Lower lobe of right lung (tissue), 2 donors: ENCODE data around the gene DHX40. TPM values are rescaled to one million over a fixed set of nuclear protein-coding genes. Genes with fewer than 3 reads are reported as not detected.
"Not testable (repeated sequence)": the region's sequence is repeated elsewhere in the genome, so short reads cannot be mapped to it uniquely, and the experiment has no call there.

Source experiments
- ATAC-seq, 2 donors: fragments of 200-7000 bp; cut with Tn5 transposase; one replicate each; pipeline ENCODE4 v1.9.1; 2020 to 2022; ENCODE audit warnings: mild to moderate bottlenecking in 2 of 2, moderate library complexity in 2 of 2
- DNase-seq: peaks from one replicate; pipeline ENCODE4 v3.0.0-alpha.2; 2020
- H3K27ac ChIP-seq: fragments of 200-600 bp; one replicate; pipeline ENCODE4 v1.8.0; 2022
- H3K27me3 ChIP-seq: fragments of 200-600 bp; one replicate; pipeline ENCODE4 v1.8.0; 2022; ENCODE audit warnings: low read depth
- H3K36me3 ChIP-seq: fragments of 200-600 bp; one replicate; pipeline ENCODE4 v1.8.0; 2022; ENCODE audit warnings: mild to moderate bottlenecking
- H3K4me1 ChIP-seq: fragments of 200-600 bp; one replicate; pipeline ENCODE4 v1.8.0; 2022
- H3K4me3 ChIP-seq: fragments of 200-600 bp; one replicate; pipeline ENCODE4 v1.8.0; 2022; ENCODE audit warnings: mild to moderate bottlenecking
- H3K9me3 ChIP-seq: fragments of 200-600 bp; one replicate; pipeline ENCODE4 v1.8.0; 2022
- CTCF ChIP-seq: fragments of 200-600 bp; IDR thresholded peaks from one replicate; pipeline ENCODE4 v1.8.0; 2022; ENCODE audit warnings: antibody characterized with exemption, mild to moderate bottlenecking
- intact Hi-C: fragments of 100-400 bp; cut with DNase I; formaldehyde crosslinking; loops from one replicate; pipeline ENCODE4 v1.11.0; 2022
- total RNA-seq: library from RNA; stranded (reverse); fragmentation: NEBNext Ultra II Directional; extraction: Animal tissue kit (Norgen Biotek cat#: 25700); gene quantifications from one replicate; pipeline ENCODE4 v1.2.1, GENCODE V29; 2021
- donor health status: DM: no; HTN: yes; CAD: no; lungs with severe emphysema.

DHX40 gene
- total RNA-seq, 1 donor from 2014 or later: 32.3 TPM

GRCh38 chr17:59561042-59561441 is 4.4 kb upstream of the DHX40 start:
- intact Hi-C loops: no loop called here
- ATAC-seq: peak in 1 of 2 donors; percentile 45

DNA sequence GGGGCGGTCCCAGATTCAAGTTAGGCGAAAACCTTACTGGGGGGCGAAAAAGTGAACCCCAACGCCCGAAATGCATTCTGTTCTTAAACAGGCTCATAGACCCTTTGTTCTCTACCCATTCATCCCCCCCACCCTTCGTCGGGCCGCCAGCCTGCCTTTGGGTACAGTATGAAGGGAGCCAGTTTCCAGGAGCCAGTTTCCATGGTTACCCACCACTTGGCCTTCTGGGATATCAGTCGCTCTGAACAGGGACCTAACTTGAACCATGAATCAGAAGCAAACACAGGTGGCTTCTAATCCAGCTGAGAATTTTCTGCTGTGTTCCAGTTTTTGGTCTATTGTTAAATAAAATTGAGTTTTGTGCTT is 532 bp downstream of the DHX40 start:
- Histone ChIP-seq H3K9me3 (no peaks in the 10 kb centered on the region), H3K27ac (peak overlapping the region; percentile 84), H3K27me3 (no peaks in the 10 kb centered on the region), H3K4me3 (peak overlapping the region; percentile 80), H3K36me3 (peaks cover under 1% of the 10 kb centered on the region), H3K4me1 (peaks cover 12% of the 10 kb centered on the region)
- no peak for TF ChIP-seq CTCF
- ATAC-seq (peak; percentile 85 to 88), DNase-seq (peak; percentile 59)
- intact Hi-C loops: no loop called here

More at GRCh38 chr17:59561042-59561441, 4.4 kb upstream of the DHX40 start:
- no peak overlapping the region for H3K4me3 ChIP-seq
- TF ChIP-seq CTCF: peak; percentile 29
- H3K9me3 ChIP-seq: no peaks in the 10 kb centered on the region
- no peaks in the 10 kb centered on the region for H3K36me3 ChIP-seq
- no peaks in the 10 kb centered on the region for H3K27me3 ChIP-seq
- DNase-seq: no peak
- peaks cover 6% of the 10 kb centered on the region for H3K4me1 ChIP-seq
- H3K27ac ChIP-seq: no peak overlapping the region

DNA sequence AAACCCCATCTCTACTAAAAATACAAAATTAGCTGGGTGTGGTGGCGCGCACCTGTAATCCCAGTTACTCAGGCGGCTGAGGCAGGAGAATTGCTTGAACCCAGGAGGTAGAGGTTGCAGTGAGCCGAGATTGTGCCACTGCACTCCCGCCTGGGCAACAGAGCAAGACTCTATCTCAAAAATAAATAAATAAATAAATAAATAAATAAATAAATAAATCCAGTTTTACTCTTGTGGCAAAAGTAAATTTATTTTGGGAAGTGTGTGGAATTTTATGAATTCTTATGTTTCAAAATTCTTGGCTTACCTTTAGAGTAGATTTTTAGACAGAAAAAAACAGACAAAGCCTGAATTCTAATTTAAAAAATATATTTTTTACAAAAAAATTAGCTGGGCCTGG is 3.7 kb downstream of the DHX40 start:
- ATAC-seq, H3K27ac ChIP-seq, H3K27me3 ChIP-seq, H3K9me3 ChIP-seq, intact Hi-C loops, H3K4me3 ChIP-seq, DNase-seq: not testable (repeated sequence)
- peaks cover 23% of the 10 kb centered on the region for H3K36me3 ChIP-seq
- peaks cover 12% of the 10 kb centered on the region for H3K4me1 ChIP-seq

GRCh38 chr17:59572301-59572924 is 7.0 kb downstream of the DHX40 start:
- DNase-seq: no peak
- no peak for TF ChIP-seq CTCF
- no peak for ATAC-seq
- Histone ChIP-seq H3K4me3 (no peak overlapping the region), H3K4me1 (no peaks in the 10 kb centered on the region), H3K36me3 (peaks cover 32% of the 10 kb centered on the region), H3K9me3 (no peaks in the 10 kb centered on the region), H3K27ac (no peak overlapping the region), H3K27me3 (no peaks in the 10 kb centered on the region)
- intact Hi-C loops: no loop called here

DNA sequence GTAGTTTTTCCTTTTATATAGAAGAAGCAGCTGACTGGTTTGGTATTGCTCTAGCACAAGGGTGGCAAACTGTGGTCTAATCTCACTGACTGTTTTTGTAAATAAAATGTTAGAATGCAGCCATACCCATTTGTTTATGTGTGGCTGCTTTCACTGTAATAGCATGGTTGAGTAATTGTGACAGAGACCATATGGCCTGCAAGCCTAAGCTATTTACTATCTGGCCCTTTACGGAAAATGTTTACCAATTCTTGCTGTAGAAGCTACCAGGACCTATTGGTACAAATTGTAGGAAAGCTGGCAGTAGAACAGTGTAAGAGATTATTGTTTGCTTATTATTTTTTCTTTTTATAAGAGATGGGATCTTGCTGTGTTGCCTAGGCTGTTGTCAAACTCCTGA is 18.8 kb downstream of the DHX40 start:
- ATAC-seq, H3K4me1 ChIP-seq, H3K4me3 ChIP-seq, H3K27ac ChIP-seq, DNase-seq, intact Hi-C loops, H3K9me3 ChIP-seq, H3K27me3 ChIP-seq: not testable (repeated sequence)
- peaks cover 17% of the 10 kb centered on the region for H3K36me3 ChIP-seq

- Histone ChIP-seq H3K4me1 (no peaks in the 10 kb centered on the region), H3K27ac (no peak overlapping the region), H3K4me3 (no peak overlapping the region), H3K9me3 (no peaks in the 10 kb centered on the region), H3K36me3 (peaks cover 53% of the 10 kb centered on the region), H3K27me3 (no peaks in the 10 kb centered on the region)
- TF ChIP-seq CTCF: no peak
- ATAC-seq: no peak
- intact Hi-C loops: no loop called here
- DNase-seq: no peak
Measured at GRCh38 chr17:59600169-59600568, 34.8 kb downstream of the DHX40 start.
